Prostate gland (tissue), 2 donors: Measurements from ENCODE around the gene SARDH.

Source experiments
- CTCF ChIP-seq, 4 experiments: fragments of 200-600 bp in 2 of 4; fragments of 450-650 bp in 2 of 4; sonication (generic) in 2 of 4; IDR thresholded peaks; 1 replicate in 3 of 4; 2 replicates in 1 of 4; pipeline ENCODE4 v1.5.1; 2016 to 2019; ENCODE audit warnings: antibody characterized with exemption in 4 of 4, mild to moderate bottlenecking in 2 of 4, moderate library complexity in 2 of 4
- POLR2AphosphoS5 ChIP-seq: sonication (generic); formaldehyde crosslinking; IDR thresholded peaks from one replicate; pipeline ENCODE4 v1.6.1; 2017; ENCODE audit warnings: antibody characterized with exemption

DNA sequence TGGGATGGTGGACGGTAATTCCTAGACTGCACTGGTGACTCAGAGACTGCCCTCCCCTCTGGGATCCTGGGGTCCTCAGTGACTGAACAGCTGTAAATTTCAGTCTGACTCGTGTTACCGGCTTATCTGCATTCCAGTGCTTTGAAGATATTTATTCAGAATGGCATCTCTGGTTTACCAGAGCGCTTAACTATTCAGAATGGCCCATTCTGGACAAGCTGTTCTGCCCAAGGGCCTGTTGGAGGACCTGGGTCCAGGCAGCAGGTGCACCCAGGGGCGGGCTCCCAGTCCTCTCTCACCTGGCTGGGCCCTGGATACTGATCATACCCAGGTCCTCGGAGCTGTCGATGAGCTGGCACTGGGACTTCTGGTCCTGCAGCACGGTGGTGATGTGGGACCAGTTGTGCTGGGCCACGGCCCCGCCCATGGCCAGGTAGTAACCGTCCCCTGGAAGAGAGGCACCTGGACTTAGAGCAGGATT, 48.0 kb downstream of the SARDH start:
- TF ChIP-seq POLR2AphosphoS5 (no peak), CTCF (IDR thresholded peaks at IDR 0.05) (no peak)
